GM19372 (cell line): ENCODE results near the gene DNM2.
A peak's percentile ranks its signal among the peaks of the same experiment; 100 is the strongest.

Experiments
- ATAC-seq: cut with Tn5 transposase; IDR thresholded peaks from one replicate; pipeline ENCODE4 v1.9.1; 2021; ENCODE audit warnings: mild to moderate bottlenecking, low read depth, moderate library complexity; ENCODE audit not compliant: unreplicated experiment

DNM2 gene

DNA sequence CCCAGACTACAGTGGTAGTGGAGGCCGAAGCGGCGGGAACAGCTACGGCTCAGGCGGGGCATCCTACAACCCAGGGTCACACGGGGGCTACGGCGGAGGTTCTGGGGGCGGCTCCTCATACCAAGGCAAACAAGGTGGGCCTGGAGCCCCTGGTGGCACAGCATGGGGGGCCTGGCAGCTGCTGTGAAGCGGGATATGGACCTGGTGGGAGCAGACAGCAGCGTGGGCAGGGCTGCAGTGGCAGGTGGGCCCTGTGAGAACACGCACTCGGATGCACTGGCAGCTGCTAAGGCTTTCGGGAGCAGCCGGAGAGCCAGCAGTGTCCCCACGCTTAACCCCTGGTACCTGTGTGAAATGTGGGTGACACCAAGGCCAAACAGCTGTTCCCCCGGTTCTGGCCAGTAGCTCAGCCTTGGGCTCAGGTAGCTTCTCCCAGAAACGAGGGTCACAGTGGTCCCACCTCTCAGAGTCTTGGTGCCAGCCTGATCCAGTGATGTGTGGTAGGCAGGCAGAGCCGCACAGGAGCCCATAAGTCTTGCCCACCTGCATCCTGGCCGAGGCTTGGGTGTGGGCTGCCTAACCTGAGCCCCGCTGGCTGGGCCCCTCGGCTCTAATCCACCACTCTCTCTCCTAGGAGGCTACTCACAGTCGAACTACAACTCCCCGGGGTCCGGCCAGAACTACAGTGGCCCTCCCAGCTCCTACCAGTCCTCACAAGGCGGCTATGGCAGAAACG, 29.2 kb upstream of the DNM2 start:
- ATAC-seq = no peak

DNA sequence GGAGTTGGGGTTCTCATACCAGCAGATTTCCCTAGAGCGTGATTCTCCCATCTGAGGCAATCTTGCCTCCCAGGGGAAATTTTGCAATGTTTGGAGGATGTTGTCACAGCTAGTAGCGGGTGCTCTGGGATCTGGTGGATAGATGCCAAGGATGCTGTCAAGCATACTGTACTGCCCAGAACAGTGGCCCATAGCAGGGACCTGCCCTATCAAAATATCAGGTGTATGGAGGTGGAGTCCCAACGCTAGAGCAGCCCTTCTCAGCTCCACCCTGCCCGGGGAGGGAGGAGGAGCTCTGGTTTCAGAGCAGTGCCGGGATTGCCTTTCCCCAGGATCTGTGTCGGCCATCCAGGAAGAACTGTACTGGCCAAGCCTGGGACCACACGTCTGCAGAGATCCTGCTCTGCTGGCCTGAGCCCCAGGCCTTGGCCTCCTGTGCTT, 27.5 kb upstream of the DNM2 start:
- no peak for ATAC-seq

DNA sequence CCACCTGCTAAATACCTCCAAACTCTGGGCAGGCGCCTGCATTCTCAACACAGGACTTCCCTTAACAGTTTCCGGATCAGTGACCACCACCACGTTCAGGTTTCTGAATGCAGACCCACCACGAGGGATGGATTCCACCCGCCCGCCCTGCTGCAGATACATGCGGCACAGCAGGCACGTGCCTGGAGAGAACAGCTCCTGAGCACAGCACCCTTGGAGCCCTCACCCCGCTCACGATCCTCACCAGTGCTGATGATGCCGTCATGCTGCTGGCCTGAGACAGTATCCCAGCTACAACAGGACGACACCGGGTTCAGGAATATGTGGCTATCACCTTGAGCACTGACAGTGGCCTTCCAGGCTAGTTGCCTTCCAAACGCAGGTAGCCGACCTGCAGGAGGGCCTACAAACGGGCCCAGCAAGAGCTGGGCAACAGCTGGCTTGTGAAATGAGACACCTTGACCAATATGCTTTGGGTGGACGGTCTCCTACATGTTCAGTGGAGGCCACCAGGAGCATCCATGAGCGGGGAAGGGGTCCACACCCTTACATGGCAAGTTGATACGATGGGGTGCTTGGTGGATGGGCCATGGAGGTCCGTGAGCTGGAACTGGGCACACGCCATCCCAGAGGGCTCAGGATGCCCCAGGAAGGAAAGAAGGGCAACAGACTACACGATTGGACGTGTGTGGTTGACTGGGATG, 26.5 kb upstream of the DNM2 start:
- no peak for ATAC-seq

DNA sequence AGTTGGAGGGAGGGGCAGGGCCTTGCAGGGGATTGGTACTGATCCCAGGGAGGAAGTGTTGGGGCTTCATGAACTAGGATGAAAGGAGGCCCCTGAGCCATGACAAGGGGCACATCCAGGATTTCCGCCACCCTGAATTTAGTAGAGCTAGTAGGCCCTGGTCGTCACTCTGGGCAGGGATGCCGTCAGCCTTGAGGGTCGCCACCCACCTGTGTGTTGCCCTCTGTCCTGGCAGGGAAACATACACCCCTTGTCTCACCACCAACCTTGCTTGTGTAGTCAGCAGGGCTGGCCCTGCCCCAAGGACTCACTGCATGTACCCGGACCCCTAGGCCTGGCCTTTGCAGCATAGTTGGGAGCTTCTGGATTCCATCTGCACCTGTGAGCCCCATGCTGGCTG, 26.0 kb upstream of the DNM2 start:
- no peak for ATAC-seq

DNA sequence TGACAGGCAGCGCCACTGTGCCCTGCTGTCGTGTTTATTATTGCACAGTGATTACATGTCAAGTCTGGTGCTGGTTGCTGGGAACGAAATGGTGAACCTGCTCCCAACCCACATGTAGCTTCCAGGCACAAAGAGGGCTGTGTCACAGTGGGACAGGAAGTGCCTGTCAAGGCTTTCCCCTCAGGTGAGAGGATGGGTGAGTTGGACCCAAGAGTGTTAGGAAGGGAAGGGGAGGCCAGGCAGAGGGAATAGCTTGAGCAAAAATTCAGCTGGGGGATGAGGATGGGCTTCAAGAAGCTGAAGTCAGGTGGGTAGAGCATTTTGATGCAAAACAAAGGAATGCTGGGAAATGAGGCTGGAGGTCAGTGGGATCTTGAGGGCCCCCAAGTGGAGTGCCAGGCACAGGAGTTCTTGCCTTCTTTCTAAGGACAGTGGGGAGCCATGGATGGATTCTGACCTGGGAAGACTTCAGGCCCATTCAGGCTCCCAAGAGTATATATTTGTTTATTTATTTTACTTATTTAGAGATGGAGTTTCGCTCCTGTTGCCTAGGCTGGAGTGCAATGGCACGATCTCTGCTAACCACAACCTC, 25.1 kb upstream of the DNM2 start:
- ATAC-seq = no peak

DNA sequence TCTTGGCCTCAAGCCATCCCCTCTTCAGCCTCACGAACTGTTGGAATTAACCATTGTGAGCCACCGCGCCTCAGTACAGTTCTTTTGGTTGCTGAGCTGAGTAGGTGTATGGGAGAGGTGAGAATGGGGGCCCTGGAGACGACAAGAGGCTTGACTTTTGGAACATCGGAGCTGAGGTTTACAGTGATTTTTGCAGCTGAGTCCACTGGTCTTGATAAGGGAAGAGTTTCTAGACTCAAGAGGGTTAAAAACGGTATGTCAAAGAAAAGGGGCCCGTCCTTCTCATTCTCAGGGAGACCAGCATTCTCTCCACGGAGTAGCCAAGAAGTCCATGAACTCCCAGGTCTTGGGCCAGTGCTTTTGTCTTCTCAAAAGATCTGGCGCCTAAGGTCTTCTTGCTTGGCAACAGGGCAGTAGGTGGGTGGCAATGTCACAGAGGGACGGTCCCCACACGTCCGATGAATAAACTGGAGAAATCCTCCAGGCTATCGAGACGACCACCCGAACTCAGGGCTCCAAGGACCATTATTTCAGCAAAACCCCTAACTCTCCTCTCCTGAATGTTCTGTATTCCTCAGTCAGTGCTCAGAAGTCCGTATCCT, 23.1 kb upstream of the DNM2 start:
- ATAC-seq = no peak

DNA sequence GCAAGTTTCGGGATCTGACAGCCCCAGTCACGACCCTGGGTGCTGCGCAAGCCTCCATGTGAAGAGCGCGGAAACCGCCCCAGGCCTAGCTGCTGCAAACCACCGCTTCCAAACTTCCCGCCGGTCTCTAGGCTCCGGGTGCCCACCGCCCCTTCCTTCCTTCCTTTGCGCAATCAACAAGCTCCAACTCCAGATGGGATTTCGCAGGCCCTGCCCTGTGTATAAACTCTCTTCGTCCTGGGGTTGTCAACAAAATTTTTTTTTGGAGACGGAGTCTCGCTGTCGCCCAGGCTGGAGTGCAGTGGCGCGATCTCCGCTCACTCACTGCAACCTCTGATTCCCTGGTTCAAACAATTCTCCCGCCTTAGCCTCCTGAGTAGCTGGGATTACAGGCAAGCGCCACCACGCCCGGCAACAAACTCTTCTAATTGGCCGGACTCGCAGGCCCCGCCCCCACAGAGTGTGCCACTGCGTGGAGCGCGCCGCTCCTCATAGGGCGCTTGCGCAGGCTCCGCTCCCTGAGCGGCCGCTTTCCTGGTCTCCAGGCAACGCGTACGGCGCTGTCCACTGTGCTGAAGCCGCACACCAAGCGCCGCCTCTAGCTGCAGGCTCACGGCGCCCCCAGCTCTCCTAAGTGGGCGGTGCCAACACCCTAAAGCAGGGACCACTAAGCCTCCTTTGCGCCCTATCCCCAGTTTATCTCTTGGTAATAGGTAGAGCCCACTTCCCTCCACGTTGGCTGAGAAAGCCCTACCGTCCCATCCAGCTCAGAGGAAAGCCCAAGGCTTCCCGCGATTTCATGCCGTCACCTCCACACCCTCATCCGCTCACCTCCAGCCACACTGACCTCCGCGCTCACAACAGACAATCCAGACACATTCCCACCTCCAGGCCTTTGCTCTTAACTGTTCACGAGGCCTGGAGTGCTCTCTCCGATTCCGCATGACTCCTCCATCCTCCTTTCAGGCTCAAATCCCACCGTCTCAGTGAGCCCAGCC, 22.2 kb upstream of the DNM2 start:
- no peak for ATAC-seq

DNA sequence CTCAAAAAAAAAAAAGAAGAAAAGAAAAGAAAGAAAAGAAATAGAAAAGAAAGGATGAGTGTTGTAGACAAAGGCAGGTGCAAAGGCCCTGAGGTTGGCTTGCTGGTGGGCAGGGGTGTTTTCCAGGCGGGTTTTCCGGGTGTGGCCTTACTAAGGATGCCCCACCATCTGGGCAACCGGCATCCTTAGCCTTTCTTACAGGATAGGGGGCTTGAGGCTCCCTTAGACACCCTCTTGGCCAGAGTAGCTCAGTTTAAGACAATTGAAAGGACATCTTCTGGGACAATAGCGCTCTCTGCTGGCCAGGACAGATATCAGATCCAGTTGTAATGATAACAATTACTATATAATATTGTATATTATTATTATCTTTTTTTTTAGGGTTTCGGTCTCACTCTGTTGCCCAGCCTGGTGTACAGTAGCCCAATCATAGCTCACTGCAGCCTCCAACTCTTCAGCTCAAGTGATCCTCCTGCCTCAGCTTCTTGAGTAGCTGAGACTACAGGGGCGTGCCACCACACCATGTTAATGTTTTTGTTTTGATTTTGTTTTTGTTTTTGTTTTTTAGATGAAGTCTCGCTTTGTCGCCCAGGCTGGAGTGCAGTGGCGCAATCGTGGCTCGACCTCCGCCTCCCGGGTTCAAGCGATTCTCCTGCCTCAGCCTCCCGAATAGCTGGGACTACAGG, 18.1 kb upstream of the DNM2 start:
- ATAC-seq = no peak

DNA sequence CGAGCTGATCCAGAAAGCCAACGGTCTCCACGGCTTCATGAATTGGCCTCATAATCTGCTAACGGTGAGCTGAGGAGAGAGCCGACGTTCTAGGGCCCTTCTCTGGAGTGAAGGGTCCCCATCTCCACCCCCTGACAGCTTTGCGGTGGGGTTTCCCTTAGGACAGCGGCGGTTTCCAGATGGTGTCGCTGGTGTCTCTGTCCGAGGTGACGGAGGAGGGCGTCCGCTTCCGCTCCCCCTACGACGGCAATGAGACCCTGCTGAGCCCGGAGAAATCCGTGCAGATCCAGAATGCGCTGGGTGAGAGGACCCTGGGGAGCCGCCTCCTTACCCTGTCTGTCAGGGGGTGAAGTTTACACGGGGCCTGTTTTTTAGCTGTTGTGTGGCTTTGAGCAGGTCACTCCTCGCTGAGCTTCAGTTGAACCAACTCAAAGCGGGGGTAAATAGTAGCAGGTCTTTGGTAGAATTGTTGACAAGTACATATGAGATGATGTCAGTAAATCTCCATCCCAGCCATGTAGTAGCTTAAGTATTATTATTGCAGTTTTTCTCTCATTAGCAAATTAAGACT, 15.8 kb upstream of the DNM2 start:
- ATAC-seq = peak; percentile 15

DNA sequence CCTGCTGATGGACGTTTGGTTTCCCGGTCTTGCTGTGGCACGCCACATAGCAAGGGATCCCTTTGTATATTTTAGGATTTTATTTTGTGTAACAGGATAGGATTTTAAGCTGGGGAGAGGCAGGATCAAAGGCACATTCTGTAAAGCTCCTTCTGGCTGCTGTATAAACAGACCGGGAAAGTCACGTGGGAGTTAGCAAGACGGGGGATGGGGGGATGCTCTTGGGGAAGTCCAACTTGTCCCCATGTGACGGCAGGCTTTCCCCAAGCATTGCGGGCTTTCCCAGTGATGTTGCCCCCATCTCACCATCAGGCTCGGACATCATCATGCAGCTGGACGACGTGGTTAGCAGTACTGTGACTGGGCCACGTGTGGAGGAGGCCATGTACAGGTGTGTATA, 10.9 kb upstream of the DNM2 start:
- ATAC-seq = no peak

DNA sequence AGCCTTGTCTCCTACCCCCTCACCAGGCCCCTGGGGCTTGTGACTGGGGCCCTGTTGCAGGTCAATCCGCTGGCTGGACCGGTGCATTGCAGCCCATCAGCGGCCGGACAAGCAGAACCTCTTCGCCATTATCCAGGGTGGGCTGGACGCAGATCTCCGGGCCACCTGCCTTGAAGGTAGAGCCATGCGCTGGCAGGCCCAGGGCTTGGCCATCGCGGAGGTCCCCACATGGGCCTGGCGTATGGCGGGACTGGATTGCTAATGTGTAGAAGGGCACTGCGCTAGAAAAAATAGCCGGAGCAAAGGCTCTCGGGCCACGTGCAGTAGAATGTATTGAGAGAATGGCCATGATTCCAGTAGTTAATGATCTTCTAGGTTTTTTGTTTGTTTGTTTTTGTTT, 10.4 kb upstream of the DNM2 start:
- ATAC-seq = no peak

DNA sequence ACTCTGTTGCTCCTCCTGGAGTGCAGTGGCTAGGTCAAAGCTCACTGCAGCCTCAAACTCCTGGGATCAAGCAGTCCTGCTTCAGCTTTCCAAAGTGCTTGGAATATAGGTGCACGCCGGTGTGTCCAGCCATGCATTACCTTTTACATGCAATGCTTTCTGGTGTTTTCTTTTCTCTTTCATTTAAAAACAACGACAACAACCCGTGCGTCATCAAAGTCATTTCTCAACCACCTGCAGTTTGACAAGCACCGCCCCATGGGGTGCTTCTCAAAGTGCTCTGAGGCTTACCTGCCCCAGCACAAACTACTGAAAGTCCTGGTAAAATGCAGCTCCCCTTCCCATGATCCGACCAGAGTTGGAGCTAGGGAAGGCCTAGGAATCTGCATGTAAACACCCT, 9.6 kb upstream of the DNM2 start:
- ATAC-seq = no peak

DNA sequence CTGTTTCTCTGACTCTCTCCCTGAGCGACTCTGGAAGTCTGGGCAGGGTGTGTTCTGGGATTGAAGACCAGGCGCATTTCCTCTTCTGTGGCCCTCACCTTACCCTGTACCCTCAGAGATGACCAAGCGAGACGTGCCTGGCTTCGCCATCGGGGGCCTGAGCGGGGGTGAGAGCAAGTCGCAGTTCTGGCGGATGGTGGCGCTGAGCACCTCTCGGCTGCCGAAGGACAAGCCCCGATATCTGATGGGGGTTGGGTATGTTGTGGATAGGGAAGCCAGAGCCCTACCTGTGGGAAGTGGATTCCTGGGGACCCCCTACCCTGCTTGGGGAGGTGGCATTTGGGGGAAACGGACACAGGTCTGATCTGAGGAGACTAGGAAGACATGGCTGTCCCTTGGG, 5.8 kb upstream of the DNM2 start:
- no peak for ATAC-seq

DNA sequence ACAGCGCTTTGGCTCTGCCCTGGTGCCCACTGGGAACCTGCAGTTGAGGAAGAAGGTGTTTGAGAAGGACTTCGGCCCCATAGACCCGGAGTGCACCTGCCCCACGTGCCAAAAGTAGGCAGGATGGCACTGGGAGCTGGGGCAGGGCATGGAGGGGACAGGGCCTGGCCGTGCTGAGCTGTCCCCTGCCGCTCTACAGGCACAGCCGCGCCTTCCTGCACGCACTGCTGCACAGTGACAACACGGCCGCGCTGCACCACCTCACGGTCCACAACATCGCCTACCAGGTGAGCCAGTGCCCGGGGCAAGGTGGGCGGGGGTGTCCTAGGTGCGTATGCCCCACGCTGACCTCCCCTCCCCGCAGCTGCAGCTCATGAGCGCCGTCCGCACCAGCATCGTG, 5.1 kb upstream of the DNM2 start:
- no peak for ATAC-seq

DNA sequence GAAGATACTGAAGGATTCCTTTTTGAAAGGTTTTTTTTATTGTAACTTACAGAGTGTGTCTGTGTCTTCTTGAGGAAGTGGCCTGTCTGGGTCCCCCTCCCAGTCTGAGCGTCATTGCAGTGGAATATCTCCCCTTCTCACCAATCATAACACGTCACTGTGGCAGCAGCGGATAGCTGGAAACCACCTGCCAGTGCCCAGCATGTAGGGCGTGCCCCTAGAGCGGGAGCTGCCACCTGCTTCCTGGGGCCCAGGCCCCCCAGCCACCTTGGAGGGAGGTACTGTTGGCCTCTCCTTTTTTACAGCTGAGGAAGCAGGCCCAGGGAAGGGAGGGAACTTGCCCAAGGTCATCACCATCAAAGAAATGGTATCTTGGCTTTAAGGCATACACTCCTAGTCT, 4.6 kb upstream of the DNM2 start:
- no peak for ATAC-seq

DNA sequence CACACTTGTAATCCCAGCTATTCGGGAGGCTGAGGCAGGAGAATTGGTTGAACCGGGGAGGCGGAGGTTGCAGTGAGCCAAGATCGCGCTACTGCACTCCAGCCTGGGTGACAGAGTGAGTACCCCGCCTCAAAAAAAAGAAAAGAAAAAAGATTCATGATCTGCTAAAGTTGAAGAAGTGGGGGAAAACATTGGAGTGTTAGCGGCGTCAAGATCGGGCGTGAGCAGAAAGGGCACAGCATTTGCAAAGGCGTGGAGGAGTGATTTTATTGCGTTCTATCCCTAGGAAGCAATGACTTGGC, 874 bp upstream of the DNM2 start:
- ATAC-seq = no peak

DNA sequence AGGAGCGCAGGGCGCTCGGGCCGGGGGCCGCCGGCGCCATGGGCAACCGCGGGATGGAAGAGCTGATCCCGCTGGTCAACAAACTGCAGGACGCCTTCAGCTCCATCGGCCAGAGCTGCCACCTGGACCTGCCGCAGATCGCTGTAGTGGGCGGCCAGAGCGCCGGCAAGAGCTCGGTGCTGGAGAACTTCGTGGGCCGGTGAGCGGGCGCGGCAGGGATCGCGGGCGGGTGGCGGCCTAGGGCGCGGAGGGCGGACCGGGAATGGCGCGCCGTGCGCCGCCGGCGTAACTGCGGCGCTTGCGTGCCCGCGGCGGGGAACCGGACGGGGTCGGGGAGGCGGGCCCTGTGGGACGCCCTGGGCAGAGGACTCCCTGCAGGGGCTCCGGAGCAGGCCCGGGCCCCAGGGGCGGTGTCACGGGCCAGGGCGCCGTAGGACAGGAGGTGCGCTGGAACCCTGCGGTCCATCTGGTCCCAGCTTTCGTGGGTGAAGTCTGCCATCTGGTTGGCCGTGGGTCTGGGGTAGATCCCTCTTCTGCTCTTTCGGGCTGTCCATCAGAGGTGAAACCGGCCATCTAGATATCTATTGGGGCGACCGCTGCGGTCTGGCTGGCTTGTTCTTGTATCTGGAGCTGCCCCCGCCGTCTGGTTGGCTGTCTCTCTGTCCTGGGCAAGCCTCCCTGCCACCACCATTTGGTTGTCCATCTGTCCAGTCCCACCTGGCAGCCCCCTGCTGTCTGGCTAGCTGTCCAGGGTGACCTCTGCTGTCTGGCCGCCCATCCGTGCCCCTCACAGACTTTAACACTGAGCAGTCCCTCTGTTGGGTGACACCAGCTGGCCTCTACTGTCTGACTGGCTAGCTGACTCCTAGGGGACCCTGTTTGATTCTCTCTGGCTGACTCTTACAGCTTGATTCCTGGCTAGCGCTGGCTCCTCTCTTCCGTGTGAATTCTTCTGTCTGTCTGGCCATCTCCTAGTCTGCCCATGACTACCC, 622 bp downstream of the DNM2 start:
- peak; percentile 8 for ATAC-seq

DNA sequence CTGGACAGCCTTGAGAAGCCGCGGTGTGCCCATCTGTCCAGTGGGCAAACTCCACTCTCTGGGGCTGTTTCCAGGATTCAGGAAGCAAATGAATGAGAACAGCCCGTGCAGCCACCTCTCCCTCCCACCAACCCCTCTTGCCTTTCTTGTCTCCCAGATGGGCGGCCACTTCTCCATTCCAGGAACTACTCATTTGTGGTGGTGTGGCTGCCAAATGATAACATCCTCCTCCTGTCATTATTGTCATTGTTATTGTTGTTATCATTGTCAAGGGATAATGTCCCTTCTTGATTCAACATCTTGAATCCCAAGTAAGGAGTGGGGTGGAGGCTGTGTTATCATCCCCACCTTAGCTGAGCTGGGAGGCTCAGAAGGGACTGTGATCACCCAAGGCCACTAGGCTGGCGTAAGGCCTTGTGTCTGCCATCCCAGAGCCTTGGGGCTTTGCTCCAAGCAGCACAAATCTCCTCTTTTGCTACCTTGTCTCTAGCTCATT, 1.6 kb downstream of the DNM2 start:
- ATAC-seq = no peak
